Stimulated activated CD8-positive, alpha-beta memory T cell treated with anti-CD3 and anti-CD28 coated beads, Interleukin-12 subunit alpha, Interleukin-12 subunit beta, amount 100 ng/mL, for 24 hours (primary cell): ENCODE results near the gene HMGCS1.
"Not testable (repeated sequence)": the region's sequence is repeated elsewhere in the genome, so short reads cannot be mapped to it uniquely, and the experiment has no call there.

Experiments
- DNase-seq: peaks from one replicate; pipeline ENCODE4 v3.0.0-alpha.2; 2020; ENCODE audit errors: extremely low read depth

The HMGCS1 gene

GRCh38 chr5:43312699-43313034 is 545 bp downstream of the HMGCS1 start:
- no peak for DNase-seq

- no peak for DNase-seq
Measured at GRCh38 chr5:43312076-43312661, 1.0 kb downstream of the HMGCS1 start.

- no peak for DNase-seq
Measured at GRCh38 chr5:43309637-43310036, 3.6 kb downstream of the HMGCS1 start.

DNA sequence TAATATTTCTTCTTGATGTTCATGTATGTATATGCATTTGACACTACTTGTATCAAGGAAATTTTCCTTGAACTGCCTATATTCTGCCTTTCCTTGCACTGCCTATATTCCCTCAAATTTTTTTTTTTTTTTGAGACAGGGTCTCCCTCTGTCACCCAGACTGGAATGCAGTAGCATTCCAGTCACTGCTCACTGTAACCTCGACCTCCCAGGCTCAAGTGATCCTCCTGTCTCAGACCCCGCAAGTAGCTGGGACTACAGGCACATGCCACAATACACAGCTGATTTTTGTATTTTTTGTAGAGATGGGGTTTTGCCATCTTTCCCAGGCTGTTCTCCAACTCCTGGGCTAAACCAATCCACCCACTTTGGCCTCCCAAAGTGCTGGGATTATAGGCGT is 4.1 kb downstream of the HMGCS1 start:
- no peak for DNase-seq

DNA sequence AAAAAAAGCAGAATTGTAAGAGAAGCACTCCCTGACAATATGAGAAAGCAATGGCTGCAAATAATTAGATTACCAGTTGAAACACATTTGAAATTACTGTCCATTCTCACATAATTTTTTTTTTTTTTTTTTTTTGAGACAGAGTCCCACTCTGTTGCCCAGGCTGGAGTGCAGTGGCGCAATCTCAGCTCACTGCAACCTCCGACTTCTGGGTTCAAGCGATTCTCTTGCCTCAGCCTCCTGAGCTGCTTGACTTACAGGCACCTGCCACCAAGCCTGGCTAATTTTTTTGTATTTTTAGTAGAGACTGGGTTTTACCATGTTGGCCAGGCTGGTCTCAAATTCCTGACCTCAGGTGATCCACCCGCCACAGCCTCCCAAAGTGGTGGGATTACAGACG is 6.3 kb downstream of the HMGCS1 start:
- not testable (repeated sequence) for DNase-seq

- DNase-seq, result no peak
Measured at GRCh38 chr5:43305948-43306565, 7.2 kb downstream of the HMGCS1 start.

GRCh38 chr5:43304525-43304924 is 8.7 kb downstream of the HMGCS1 start:
- no peak for DNase-seq

GRCh38 chr5:43303242-43303641 is 10.0 kb downstream of the HMGCS1 start:
- DNase-seq, result no peak

DNA sequence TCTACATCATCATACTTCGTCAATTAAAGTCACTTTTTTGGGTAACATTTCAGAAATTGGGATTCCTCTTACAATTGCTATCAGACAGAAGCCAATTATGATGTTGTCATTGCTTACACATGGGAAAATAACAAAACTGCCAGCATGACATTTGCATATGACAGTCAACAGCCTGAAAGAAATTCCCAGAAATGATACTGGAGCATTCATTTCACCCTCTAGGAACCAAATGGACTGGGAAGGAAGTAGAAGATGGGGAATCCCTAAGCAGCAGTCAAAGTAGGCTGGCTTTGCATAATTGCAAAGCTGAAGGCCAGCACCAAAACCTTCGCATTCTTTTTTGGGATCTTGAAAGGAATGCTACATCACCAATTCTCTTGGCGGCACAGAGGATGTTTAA is 10.7 kb downstream of the HMGCS1 start:
- DNase-seq, result no peak

DNA sequence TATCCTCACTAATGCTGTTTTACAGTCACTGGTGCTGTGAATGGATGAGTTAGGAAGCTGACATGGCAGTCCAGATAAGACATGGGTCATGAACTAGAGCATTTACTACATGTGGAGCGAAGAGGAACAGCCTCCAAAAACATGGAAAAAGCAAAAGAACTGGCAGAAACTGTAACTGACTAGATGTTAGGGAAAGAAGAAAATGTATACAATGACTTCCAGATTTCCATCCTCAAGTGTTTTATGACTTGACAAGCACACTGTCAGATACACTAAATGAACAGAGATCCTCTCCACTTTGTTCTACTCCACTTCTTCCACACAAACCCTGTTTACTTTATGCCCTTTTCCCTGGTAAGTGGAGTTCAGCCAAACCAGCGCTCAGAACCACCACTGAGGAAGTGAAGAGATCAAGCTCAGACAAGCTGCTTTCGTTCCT is 11.5 kb downstream of the HMGCS1 start:
- no peak for DNase-seq

GRCh38 chr5:43300112-43300511 is 13.1 kb downstream of the HMGCS1 start:
- no peak for DNase-seq

GRCh38 chr5:43298443-43298842 is 14.8 kb downstream of the HMGCS1 start:
- DNase-seq, result no peak

DNA sequence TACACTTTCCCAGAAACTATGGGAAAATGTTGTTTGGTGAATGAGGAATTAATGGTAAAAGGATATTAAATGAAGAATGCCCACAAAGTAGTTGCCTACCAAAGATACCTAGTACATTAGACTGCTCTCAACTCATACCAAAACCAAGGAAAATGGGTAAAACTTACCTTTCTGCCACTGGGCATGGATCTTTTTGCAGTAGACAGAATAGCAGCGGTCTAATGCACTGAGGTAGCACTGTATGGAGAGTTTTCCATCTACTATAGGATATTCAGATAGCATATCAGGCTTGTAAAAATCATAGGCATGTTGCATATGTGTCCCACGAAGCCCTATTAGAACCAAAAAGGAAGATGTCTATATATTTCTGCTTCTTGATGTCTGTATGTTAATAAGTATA is 16.4 kb downstream of the HMGCS1 start:
- no peak for DNase-seq

DNA sequence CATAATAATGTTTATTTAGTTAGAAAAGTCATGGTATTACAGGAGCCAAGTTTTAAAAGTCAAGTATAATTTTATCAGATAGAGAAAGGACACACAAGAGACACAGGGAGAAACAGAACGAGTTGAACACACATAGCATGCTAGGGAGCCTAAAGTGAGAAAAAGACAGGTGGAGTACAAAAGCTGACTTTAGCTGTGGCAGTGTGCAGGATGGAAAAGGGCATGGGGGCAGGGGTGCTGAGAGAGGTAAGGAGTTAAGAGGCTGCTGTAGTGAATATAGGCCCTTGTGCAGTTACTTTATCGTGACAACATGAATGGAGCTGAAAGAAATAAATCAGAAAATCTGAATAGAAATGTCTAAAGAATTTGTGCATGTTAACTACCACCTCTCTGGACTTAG is 18.0 kb downstream of the HMGCS1 start:
- no peak for DNase-seq

GRCh38 chr5:43294226-43294625 is 19.0 kb downstream of the HMGCS1 start:
- no peak for DNase-seq

DNA sequence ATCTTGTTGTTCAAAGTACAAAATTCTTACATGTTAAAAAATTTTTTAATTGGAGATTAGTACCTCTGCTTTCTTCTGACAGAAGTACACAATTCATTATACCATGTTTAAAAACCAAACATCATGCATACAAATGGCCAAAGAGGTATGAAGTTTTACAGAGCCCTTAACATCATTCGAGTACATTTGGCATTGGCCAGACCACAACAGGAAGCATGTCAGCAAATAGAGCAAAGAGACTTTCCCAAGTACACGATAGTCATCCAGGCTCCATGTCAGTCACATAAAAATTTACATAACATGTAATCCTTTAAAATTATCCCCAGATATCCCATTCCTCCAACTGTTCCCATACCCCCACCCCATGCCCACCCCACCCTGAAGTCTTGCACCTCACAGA is 22.5 kb downstream of the HMGCS1 start:
- no peak for DNase-seq

DNA sequence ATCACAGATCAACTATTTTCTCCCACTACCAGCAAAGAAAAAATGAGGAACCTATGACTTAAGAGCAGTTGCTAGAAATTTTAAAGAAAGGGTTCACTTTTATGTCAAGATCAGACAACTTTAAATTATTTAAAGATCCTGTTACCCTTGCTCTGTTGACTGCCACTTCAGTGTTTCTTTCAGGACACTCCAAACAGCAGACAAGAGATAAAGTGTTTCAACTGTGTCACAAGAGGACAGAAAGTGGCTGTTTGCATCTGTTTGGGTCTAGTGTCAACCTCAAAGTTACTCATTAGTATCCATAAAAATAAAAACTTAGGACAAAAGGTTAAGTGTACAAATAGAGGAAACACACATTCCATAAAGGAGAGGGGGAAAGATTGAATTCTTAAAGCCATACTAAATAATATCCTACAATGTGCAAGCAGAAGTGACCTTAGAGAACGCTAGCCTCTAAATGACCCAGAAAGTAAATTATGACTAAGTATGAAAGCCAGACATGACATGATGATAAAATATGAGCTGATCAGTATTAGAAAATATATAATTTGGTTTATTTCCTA is 24.9 kb downstream of the HMGCS1 start:
- no peak for DNase-seq

GRCh38 chr5:43287493-43287892 is 25.7 kb downstream of the HMGCS1 start:
- no peak for DNase-seq

DNA sequence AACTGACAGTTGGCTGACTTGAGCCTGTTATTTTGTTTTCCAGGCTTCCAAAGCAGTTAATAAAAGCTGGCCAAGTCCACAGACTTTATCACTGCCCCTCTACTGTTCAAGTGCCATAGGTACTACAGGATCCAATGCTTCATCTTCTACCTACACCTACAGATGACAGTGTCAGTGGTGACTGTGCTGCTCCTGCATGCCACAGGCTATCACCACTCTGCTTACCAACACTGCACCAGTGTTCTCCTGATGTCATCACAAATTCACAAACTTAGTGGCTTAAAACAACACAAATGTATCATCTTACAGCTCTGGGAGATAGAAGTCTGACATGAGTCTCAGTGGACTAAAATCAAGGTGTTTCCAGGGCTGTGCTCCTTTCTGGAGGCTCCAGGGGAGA is 26.6 kb downstream of the HMGCS1 start:
- DNase-seq, result no peak

DNA sequence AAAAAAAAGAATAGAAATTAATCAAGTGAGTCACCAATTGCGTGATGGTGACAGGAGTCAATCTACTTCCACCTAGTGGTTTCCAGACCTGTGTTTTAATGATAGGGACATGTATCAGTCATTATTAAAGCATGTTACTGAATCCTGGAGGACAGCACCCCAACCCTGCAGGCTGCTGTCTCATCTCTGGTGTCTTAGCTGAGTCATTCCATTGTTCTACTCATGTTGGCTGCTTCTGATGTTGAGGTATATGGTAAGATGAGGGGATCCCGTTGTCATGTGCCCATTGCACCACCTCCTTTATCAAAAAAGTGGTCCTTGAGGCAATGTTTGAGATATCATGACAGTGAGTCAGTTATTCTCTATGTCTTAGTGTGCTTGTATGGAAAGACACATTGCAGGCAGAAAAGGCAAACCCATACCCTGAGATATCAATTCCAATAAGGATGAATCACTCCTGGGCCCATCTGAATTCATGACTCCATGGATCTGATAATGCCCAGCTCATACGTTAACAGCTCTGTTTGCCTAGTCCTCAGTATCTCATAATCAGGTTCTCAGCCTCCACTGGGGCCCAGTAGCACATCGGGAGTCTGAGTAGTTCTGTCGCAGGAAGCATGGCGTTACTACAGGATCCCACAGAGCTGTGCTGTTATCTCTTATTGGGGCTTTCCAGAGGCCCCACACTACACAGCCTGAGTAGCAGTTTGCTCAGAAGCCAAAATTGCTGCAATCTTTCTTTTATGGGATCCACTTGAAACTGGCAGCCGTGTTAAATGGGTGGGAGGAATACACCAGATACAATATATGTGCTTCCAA is 31.2 kb downstream of the HMGCS1 start:
- DNase-seq, result peak; percentile 1

- DNase-seq, result no peak
Measured at GRCh38 chr5:43279548-43280274, 33.5 kb downstream of the HMGCS1 start.

DNA sequence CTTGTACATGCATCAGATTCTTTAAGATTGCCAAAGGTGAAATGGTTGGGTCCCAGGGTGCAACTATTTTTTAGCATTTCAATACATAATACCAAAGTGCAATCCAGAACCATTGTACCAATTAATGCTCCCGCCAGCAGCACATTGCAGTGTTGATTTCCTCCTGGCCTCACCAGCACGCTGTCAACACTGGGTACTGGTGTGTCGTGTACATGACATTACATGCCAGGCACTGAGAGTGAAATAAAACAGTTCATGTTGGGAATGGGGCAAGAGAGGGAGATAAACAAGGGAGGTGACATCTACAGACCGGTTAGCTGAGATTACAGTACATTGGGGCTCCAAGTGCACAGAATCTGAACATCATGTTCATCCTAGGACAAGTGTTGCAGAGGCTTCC is 37.8 kb downstream of the HMGCS1 start:
- DNase-seq, result no peak
